ENCODE measurements around the gene HOMER2.
"Not testable (repeated sequence)": the region's sequence is repeated elsewhere in the genome, so short reads cannot be mapped to it uniquely, and the experiment has no call there.

Gene HOMER2

DNA sequence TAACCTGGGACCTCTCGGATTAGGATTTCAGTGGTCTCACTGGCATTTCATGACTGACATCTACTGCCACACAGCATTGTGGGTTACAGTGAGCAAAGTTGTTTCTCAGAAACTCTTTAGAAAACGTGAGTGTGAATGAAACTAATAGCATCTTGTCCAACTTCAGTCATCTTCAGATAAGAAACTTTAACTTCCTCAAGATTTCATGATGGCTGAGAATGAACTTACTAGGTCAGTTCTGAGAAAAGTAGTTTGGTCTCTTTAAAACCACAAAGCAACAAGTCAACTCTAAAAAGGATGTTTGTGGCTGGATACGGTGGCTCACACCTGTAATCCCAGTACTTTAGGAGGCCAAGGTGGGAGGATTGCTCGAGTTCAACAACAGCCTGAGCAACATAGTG, 14.2 kb upstream of the HOMER2 start:
- DNase-seq (ENCODE audit: low spot score), result no peak

- no peak for DNase-seq (ENCODE audit: low spot score)
Observed at GRCh38 chr15:82964890-82965289, 12.4 kb upstream of the HOMER2 start.

GRCh38 chr15:82963471-82964341, 11.2 kb upstream of the HOMER2 start:
- no peak for DNase-seq (ENCODE audit: low spot score)

DNA sequence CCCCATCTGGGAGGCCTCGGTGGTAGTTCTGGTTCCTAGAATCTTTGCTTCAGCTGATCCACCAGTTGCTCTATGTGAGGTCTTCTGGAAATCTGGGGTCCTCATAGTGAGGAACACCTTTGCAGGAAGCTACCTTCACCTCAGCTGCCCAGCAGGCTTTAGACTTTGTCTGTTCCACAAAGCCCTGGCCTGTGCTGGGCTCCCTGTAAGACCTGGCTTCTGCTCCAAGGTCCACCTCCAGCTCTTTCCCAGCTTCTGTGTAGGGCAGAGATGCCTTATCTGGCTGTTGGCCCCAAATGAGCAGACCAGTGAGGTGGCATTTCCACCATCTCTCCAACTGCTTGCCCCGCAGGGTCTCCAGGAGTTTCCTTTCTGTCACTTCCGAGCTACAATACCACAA, 8.2 kb upstream of the HOMER2 start:
- no peak for DNase-seq (ENCODE audit: low spot score)

- DNase-seq (ENCODE audit: low spot score), result no peak
Observed at GRCh38 chr15:82959423-82959822, 6.9 kb upstream of the HOMER2 start.

DNA sequence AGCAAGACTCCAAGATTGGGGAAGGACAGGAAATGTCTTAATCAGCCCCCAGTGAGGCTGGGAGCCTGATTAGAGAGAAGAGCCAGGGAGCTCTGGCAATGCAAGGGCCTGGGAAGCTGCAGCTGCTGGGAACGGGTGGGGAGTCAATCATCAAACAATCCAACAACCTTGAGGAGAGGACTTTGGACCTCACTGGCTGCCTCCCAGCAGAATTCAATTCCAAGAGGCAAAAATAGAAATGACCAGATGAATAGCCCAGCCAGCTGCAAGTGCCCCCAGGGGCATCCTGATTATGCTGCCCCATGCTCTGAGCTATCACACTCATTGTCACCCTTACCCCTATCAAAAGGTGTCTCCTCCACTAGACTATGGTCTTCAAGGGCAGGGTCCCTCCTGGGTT, 6.1 kb upstream of the HOMER2 start:
- DNase-seq (ENCODE audit: low spot score), result no peak

GRCh38 chr15:82951472-82952157, 905 bp downstream of the HOMER2 start:
- no peak for DNase-seq (ENCODE audit: low spot score)

- no peak for DNase-seq (ENCODE audit: low spot score)
Observed at GRCh38 chr15:82950746-82951370, 1.7 kb downstream of the HOMER2 start.

DNA sequence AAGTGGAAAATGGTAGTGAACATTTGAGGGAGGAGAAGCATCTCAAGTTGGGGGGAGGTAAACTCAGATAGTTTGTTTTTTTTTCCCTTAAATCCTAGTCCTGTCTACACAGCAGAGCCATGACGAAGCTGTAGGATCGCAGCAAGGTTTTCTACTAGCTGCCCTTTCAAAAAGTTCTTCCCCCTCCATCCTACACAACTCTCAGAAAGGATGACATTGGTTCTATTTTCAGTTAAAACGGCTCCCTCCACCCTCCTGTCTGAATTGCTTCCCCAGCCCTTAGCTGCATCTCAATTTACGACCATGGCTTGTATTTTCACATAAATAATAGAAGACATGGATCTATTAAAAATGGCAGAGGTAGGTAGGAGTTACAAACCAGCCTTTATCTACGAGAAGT, 2.2 kb downstream of the HOMER2 start:
- DNase-seq (ENCODE audit: low spot score), result no peak

DNA sequence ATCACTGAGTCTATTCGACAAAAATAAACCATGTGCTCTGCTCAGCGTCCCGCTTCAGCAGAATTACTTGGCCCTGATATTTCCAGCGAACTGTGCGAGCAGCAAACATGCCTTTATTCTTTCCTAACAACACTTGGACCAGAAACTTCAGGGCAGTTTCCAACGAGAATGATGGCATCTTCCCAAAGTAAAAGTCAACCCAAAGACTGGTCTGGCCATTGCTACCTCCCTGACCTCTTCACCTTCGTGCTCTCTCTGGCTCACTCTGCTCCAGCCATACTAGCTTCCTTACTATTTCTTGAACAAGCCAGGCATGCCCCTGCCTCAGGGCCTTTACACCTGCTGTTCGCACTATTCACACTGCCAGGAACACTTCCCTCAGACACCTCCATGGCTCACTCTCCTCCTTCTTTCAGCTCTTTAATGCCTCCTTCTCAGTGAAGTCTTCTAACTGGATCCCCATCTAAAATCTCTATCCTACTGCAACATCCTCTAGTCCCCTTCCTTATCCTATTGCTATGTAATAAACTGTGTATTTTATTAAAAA, 6.3 kb downstream of the HOMER2 start:
- DNase-seq (ENCODE audit: low spot score), result no peak

GRCh38 chr15:82945326-82945725, 7.2 kb downstream of the HOMER2 start:
- no peak for DNase-seq (ENCODE audit: low spot score)

- no peak for DNase-seq (ENCODE audit: low spot score)
Observed at GRCh38 chr15:82944821-82945220, 7.7 kb downstream of the HOMER2 start.

- DNase-seq (ENCODE audit: low spot score), result no peak
Observed at GRCh38 chr15:82944056-82944455, 8.5 kb downstream of the HOMER2 start.

DNA sequence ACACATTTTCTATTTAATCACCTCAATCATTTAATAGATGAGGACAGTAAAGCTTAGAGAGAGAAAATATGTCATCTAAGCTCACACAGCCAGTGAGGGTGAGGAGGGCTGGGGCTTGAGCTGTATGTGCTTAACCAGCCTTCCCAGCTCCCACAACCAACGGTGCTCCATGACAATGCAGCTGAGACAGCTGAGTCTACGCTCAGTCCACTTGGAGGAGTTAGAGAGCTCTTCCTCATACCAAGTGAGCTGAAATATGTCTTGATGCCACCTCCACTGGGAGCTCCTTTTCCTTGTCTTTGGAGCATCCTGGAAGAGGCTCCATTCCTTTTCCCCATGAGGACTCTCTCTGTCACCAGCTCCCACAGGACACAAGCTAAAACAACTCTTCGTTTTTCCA, 9.3 kb downstream of the HOMER2 start:
- no peak for DNase-seq (ENCODE audit: low spot score)

DNA sequence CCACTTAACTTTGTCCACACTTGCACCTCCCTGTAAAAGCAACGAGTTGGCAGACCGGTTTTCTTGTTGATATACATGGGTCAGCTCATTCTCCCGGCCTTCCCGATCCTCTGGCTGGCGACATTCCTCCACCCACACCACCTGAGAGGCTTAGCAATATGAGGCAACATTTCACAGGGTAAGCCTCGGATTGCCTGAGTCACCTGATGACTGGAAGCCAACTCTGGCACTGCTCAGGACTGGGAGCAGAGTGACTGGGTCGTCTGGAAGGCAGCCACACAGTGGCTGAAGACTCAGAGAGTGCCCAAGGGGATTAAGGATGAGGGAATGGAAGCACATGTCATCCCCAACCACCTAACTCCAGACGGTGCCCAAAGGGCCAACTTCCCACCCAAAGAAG, 9.8 kb downstream of the HOMER2 start:
- DNase-seq (ENCODE audit: low spot score), result no peak

GRCh38 chr15:82939678-82940077, 12.8 kb downstream of the HOMER2 start:
- DNase-seq (ENCODE audit: low spot score), result not testable (repeated sequence)

DNA sequence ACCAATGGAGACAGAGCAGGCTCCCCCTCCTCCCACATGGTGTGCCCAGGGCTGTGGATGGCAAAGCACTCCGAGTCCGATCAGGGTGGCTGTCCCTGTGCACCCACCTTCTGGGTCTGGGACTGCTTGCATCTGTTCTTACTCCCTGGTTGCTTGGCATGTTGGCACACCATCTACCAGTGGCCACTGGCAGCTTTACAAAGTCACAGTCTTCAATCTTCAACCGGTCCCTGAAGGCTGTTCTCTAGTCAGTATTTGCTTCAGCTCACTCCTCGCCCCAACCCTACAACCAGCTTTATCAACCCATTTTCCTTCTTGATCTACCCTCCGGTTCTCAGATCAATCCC, 14.8 kb downstream of the HOMER2 start:
- DNase-seq (ENCODE audit: low spot score), result no peak

DNA sequence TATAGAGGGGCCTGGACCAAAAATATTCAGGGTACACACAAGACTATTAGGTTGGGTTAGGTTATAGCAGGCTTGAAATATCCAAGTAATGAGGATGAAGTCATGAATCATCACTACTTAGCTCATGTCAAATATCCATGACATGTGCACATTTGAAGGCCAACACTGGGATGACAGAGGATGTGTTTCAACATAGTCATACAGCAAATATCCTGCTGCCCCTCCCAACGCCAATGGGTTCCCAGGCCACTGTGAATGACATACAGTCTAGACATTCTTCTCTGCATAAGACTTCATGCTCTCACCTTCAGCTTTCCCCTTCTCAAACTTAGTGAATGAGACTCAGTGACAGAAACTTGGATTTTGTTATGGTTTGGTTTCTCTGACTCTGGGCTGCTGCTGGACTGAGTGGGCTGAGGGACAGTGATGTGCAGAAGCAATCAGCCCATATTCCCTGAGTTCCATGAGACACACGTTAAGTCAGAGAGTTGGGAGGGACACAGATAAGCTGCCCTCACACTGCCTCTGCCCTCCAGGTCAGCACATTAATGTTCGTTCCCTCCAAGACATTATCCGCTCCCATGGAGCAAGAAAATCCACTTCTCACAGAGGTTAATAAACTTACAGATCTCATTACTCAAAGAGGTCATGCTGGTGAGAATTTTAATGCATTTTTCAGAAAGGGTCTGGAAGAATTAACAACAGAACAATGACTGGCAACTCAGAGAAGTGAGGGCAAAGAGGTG, 15.4 kb downstream of the HOMER2 start:
- no peak for DNase-seq (ENCODE audit: low spot score)

DNA sequence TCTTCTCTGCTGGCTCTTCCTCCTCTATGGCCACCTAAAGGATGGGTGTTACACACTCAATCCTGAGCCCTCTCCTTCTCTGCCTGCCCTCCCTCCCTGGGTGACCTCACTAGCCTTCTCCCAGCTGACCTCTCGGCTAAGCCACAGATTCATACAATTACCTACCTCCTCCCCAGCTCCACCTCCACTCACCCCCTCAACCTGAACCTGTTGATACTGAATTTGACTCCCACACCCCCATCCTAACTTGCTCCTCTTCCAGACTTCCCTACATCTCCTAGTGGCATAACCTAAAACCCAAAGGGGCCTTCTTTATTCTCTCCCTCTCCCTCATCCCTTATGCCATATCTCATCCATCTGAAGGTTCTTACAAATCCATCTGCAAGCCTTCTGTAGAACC, 17.1 kb downstream of the HOMER2 start:
- no peak for DNase-seq (ENCODE audit: low spot score)

DNA sequence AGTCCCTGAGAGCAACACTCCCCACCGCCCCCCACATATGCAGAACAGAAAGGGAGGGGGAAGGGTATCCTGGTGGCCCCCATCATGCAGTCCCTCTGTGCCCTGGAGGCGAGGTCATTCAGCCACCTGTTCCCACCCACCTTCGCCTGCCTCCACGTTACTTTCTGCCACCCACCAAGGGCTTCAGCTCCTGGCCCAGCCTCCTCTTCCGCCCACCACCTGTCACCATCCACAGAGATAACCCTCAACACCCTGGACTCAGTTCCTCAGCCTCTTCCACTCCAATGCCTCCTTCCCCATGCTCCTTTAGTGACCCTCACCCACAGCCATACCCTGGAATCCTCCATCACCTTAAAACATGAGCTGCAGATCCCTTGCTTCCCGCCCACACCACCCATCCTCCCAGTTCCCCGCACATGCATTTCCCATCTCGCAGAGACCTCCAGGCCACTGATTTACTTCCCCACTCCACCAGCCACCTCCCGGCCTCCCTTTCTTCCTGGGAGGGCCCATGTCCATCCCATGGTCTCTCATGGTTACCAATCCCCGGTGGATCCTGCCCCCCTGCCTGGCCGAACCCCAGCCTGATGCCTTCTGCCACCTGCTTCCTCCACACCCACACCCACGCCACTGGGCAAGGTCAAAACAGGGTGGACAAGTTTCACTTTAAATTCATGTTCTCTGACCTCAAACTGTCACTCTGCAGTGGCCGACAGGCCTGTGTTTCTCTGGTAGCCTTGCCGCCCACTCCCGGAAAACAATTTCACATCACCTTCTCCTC, 18.2 kb downstream of the HOMER2 start:
- no peak for DNase-seq (ENCODE audit: low spot score)

GRCh38 chr15:82933576-82933975, 18.9 kb downstream of the HOMER2 start:
- DNase-seq (ENCODE audit: low spot score), result no peak
